Breast epithelium (tissue), 3 donors: ENCODE measurements around the gene PAPSS2.

Experiments
- CTCF ChIP-seq, 3 donors: fragments of 450-650 bp; IDR thresholded peaks; one replicate each; pipeline ENCODE4 v1.5.1; 2016 to 2017; ENCODE audit warnings: antibody characterized with exemption in 3 of 3, mild to moderate bottlenecking in 3 of 3, moderate library complexity in 3 of 3
- POLR2AphosphoS5 ChIP-seq, 3 donors: sonication (generic); formaldehyde crosslinking; IDR thresholded peaks; one replicate each; pipeline ENCODE4 v1.6.1; 2017; ENCODE audit warnings: antibody characterized with exemption in 3 of 3

- TF ChIP-seq POLR2AphosphoS5 (IDR thresholded peaks at IDR 0.05) (no peak), CTCF (IDR thresholded peaks at IDR 0.05) (no peak)
These were observed 4.6 kb downstream of the PAPSS2 start for GRCh38 chr10:87664276-87664701.
